Loucy (cell line): ENCODE measurements around the gene MCF2L.

ENCODE experiments used
- H2AFZ ChIP-seq: fragments of 200-600 bp; sonication (generic); 2 replicates; pipeline ENCODE4 v1.6.0; 2016; ENCODE audit warnings: antibody characterized with exemption, mild to moderate bottlenecking, low read length, moderate library complexity
- H3F3A ChIP-seq: fragments of 200-600 bp; 2 replicates; pipeline ENCODE4 v1.6.0; 2016; ENCODE audit warnings: antibody characterized with exemption, low read depth, mild to moderate bottlenecking
- H3K27me3 ChIP-seq: fragments of 200-600 bp; sonication (generic); 2 replicates; pipeline ENCODE4 v1.6.1; 2014; ENCODE audit warnings: low read length, mild to moderate bottlenecking; ENCODE audit not compliant: insufficient read depth, poor library complexity, severe bottlenecking
- H3K36me3 ChIP-seq: fragments of 200-600 bp; sonication (generic); 2 replicates; pipeline ENCODE4 v1.6.1; 2016; ENCODE audit warnings: low read length; ENCODE audit not compliant: insufficient read depth
- H3K4me1 ChIP-seq: fragments of 200-600 bp; sonication (generic); 2 replicates; pipeline ENCODE4 v1.5.1; 2014; ENCODE audit warnings: low read length, mild to moderate bottlenecking; ENCODE audit not compliant: insufficient read depth, poor library complexity, severe bottlenecking
- H3K4me2 ChIP-seq: fragments of 200-600 bp; sonication (generic); 2 replicates; pipeline ENCODE4 v1.6.0; 2014; ENCODE audit warnings: antibody characterized with exemption, low read length, low read depth, mild to moderate bottlenecking; ENCODE audit not compliant: poor library complexity, severe bottlenecking
- H3K4me3 ChIP-seq: fragments of 200-600 bp; sonication (generic); 2 replicates; pipeline ENCODE4 v1.5.1; 2014; ENCODE audit warnings: low read length, mild to moderate bottlenecking, mixed read lengths; ENCODE audit not compliant: poor library complexity, severe bottlenecking
- H3K79me2 ChIP-seq: fragments of 200-600 bp; sonication (generic); 2 replicates; pipeline ENCODE4 v1.6.1; 2014; ENCODE audit warnings: low read length; ENCODE audit not compliant: insufficient read depth
- H3K9ac ChIP-seq: fragments of 200-600 bp; sonication (generic); 2 replicates; pipeline ENCODE4 v1.6.0; 2014; ENCODE audit warnings: mild to moderate bottlenecking, low read depth, low read length, moderate library complexity; ENCODE audit not compliant: poor library complexity, severe bottlenecking
- H3K9me2 ChIP-seq: fragments of 200-600 bp; sonication (generic); replicated peaks from 2 replicates; pipeline ENCODE4 v1.6.1; 2016; ENCODE audit warnings: low read depth, low read length, mixed read lengths
- H3K9me3 ChIP-seq: fragments of 200-600 bp; sonication (generic); 2 replicates; pipeline ENCODE4 v1.6.1; 2014; ENCODE audit warnings: mild to moderate bottlenecking, antibody characterized with exemption, low read length, low read depth; ENCODE audit not compliant: insufficient read depth
- H4K20me1 ChIP-seq: fragments of 200-600 bp; sonication (generic); 2 replicates; pipeline ENCODE4 v1.6.0; 2014; ENCODE audit warnings: antibody characterized with exemption, low read length, mild to moderate bottlenecking; ENCODE audit not compliant: insufficient read depth, poor library complexity, severe bottlenecking
- CTCF ChIP-seq: fragments of 200-600 bp; sonication (generic); conservative IDR thresholded peaks from 2 replicates; pipeline ENCODE4 v1.5.1; 2014; ENCODE audit warnings: mild to moderate bottlenecking, antibody characterized with exemption, low read length
- EZH2phosphoT487 ChIP-seq: fragments of 200-600 bp; IDR thresholded peaks from 2 replicates; pipeline ENCODE4 v1.6.1; 2018; ENCODE audit warnings: antibody characterized with exemption, mild to moderate bottlenecking, moderate library complexity, borderline replicate concordance

Gene MCF2L

GRCh38 chr13:112990783-112991182 is 21.8 kb downstream of the MCF2L start:
- no peak overlapping the region for H3K4me3 ChIP-seq
- H3F3A ChIP-seq: no peaks in the 10 kb centered on the region
- H3K4me1 ChIP-seq: no peaks in the 10 kb centered on the region
- TF ChIP-seq EZH2phosphoT487 (no peak), CTCF (no peak)
- H3K79me2 ChIP-seq: no peaks in the 10 kb centered on the region
- no peaks in the 10 kb centered on the region for H3K27me3 ChIP-seq
- H4K20me1 ChIP-seq: no peaks in the 10 kb centered on the region
- H3K9ac ChIP-seq: no peak overlapping the region
- H2AFZ ChIP-seq: no peak overlapping the region
- H3K36me3 ChIP-seq: no peaks in the 10 kb centered on the region
- no peaks in the 10 kb centered on the region for H3K9me3 ChIP-seq
- H3K9me2 ChIP-seq: no peaks in the 10 kb centered on the region
- no peak overlapping the region for H3K4me2 ChIP-seq

- H3K27me3 ChIP-seq: no peaks in the 10 kb centered on the region
- no peaks in the 10 kb centered on the region for H3K36me3 ChIP-seq
- H3F3A ChIP-seq: no peaks in the 10 kb centered on the region
- TF ChIP-seq EZH2phosphoT487 (no peak), CTCF (no peak)
- H3K4me2 ChIP-seq: no peak overlapping the region
- H3K4me1 ChIP-seq: no peaks in the 10 kb centered on the region
- no peaks in the 10 kb centered on the region for H3K9me3 ChIP-seq
- no peaks in the 10 kb centered on the region for H3K9me2 ChIP-seq
- no peak overlapping the region for H3K4me3 ChIP-seq
- H4K20me1 ChIP-seq: no peaks in the 10 kb centered on the region
- H3K9ac ChIP-seq: no peak overlapping the region
- no peaks in the 10 kb centered on the region for H3K79me2 ChIP-seq
- no peak overlapping the region for H2AFZ ChIP-seq
These were observed 22.6 kb downstream of the MCF2L start for GRCh38 chr13:112991609-112992008.

GRCh38 chr13:112992931-112993680 is 24.1 kb downstream of the MCF2L start:
- Histone ChIP-seq H4K20me1 (no peaks in the 10 kb centered on the region), H3K9me3 (no peaks in the 10 kb centered on the region), H3K27me3 (no peaks in the 10 kb centered on the region), H3K4me1 (no peaks in the 10 kb centered on the region), H3K79me2 (no peaks in the 10 kb centered on the region), H3K9me2 (no peaks in the 10 kb centered on the region), H3K36me3 (no peaks in the 10 kb centered on the region), H3K9ac (no peak overlapping the region), H3F3A (no peaks in the 10 kb centered on the region), H3K4me3 (no peak overlapping the region), H3K4me2 (no peak overlapping the region), H2AFZ (no peak overlapping the region)
- no peak for TF ChIP-seq CTCF
- TF ChIP-seq EZH2phosphoT487: no peak
